GM12878 (cell line): ENCODE measurements around the gene RNLS. TPM values are rescaled to one million over a fixed set of nuclear protein-coding genes. Genes with fewer than 3 reads are reported as not detected.

ENCODE experiments used
- ATAC-seq: fragments of 200-7000 bp; cut with Tn5 transposase; 3 replicates; pipeline ENCODE4 v1.9.1; 2020; ENCODE audit warnings: mild to moderate bottlenecking, moderate library complexity
- BruUV-seq: library from RNA; stranded (reverse); fragments of 400-500 nt; replicated peaks from 2 replicates; lab custom pipeline; 2021; lab: Mats Ljungman, UMichigan
- CTCF ChIA-PET: fragments of 300-600 bp; sonication (Branson Sonifier 250); formaldehyde crosslinking; extraction: SDS; loops from one replicate; lab custom pipeline; 2021; ENCODE audit warnings: inconsistent platforms; lab: Yijun Ruan, JAX
- POLR2A ChIA-PET: fragments of 350-600 bp; formaldehyde crosslinking; extraction: SDS; loops from one replicate; lab custom pipeline; 2021; ENCODE audit warnings: inconsistent platforms; lab: Charles Lee
- RAD21 ChIA-PET: fragments of 300-600 bp; sonication (Branson Sonifier 250); formaldehyde crosslinking; loops from one replicate; lab custom pipeline; 2023; ENCODE audit warnings: antibody characterized with exemption; ENCODE audit not compliant: unreplicated experiment; lab: Charles Lee
- SMC1A ChIA-PET: fragments of 300-600 bp; sonication (Branson Sonifier 250); formaldehyde crosslinking; loops from one replicate; lab custom pipeline; 2023; ENCODE audit not compliant: unreplicated experiment, uncharacterized antibody; lab: Charles Lee
- DNase-seq: peaks from one replicate; pipeline ENCODE4 v3.0.0-alpha.2; 2011; ENCODE audit warnings: low read depth, low spot score
- FAIRE-seq: peaks from 3 replicates; lab custom pipeline; 2011; peaks lifted over from hg19 to GRCh38; lab: Jason Lieb, UNC
- H2AFZ ChIP-seq: 2 replicates; pipeline ENCODE4 v1.6.0; 2011; ENCODE audit warnings: low read depth, low read length, control low read depth; ENCODE audit not compliant: control insufficient read depth
- H3K27ac ChIP-seq: 2 replicates; pipeline ENCODE4 v1.5.1; 2011; ENCODE audit warnings: control low read depth; ENCODE audit not compliant: control insufficient read depth, insufficient read depth
- H3K27me3 ChIP-seq, 2 experiments: replicated peaks in 1 of 2; 2 replicates each; pipeline versions ENCODE4 v1.6.0 to v1.6.1; 2011; ENCODE audit warnings: low read length in 1 of 2; ENCODE audit not compliant: control insufficient read depth in 2 of 2, insufficient read depth in 2 of 2
- H3K36me3 ChIP-seq, 2 experiments: 2 replicates each; pipeline ENCODE4 v1.5.1; 2011; ENCODE audit warnings: low read length in 1 of 2; ENCODE audit not compliant: control insufficient read depth in 2 of 2, insufficient read depth in 2 of 2
- H3K4me1 ChIP-seq: 2 replicates; pipeline ENCODE4 v1.6.1; 2011; ENCODE audit warnings: mild to moderate bottlenecking, low read length, moderate library complexity, mixed read lengths; ENCODE audit not compliant: control insufficient read depth, insufficient read depth
- H3K4me2 ChIP-seq: 2 replicates; pipeline ENCODE4 v1.6.0; 2011; ENCODE audit warnings: control low read depth; ENCODE audit not compliant: control insufficient read depth, insufficient read depth
- H3K4me3 ChIP-seq: fragments of 200-600 bp; sonication (generic); 2 replicates; pipeline ENCODE4 v1.5.1; 2016
- H3K79me2 ChIP-seq: 2 replicates; pipeline ENCODE4 v1.6.0; 2011; ENCODE audit warnings: low read length; ENCODE audit not compliant: control insufficient read depth, insufficient read depth
- H3K9ac ChIP-seq: 2 replicates; pipeline ENCODE4 v1.8.0; 2011; ENCODE audit warnings: low read length, control low read depth, mixed read lengths; ENCODE audit not compliant: control insufficient read depth, insufficient read depth
- H3K9me3 ChIP-seq: replicated peaks from 3 replicates; pipeline ENCODE4 v1.5.1; 2011; ENCODE audit warnings: mild to moderate bottlenecking, low read length; ENCODE audit not compliant: control insufficient read depth, insufficient read depth
- H4K20me1 ChIP-seq: 2 replicates; pipeline ENCODE4 v1.6.0; 2011; ENCODE audit not compliant: control insufficient read depth, insufficient read depth
- BACH1 ChIP-seq: fragments of 450-650 bp; IDR thresholded peaks from 2 replicates; pipeline ENCODE4 v1.6.1; 2017; ENCODE audit warnings: mild to moderate bottlenecking, borderline replicate concordance
- BRCA1 ChIP-seq: IDR thresholded peaks from 2 replicates; pipeline ENCODE4 v1.6.1; 2011; ENCODE audit warnings: low read depth, low read length, improper control_type of control experiment
- GATAD2B ChIP-seq: fragments of 450-650 bp; conservative IDR thresholded peaks from 2 replicates; pipeline ENCODE4 v1.6.1; 2017; ENCODE audit warnings: low read depth, mild to moderate bottlenecking, moderate library complexity
- HDAC6 ChIP-seq: fragments of 200-600 bp; sonication (generic); IDR thresholded peaks from one replicate; pipeline ENCODE4 v1.8.0; 2017; ENCODE audit warnings: antibody characterized with exemption; ENCODE audit not compliant: unreplicated experiment
- IRF4 ChIP-seq: IDR thresholded peaks from 2 replicates; pipeline ENCODE4 v1.6.1; 2011; ENCODE audit warnings: low read depth, low read length
- NBN ChIP-seq: fragments of 450-650 bp; IDR thresholded peaks from 2 replicates; pipeline ENCODE4 v1.6.1; 2016
- POLR2A ChIP-seq: IDR thresholded peaks from 2 replicates; pipeline ENCODE4 v1.6.1; 2011; ENCODE audit warnings: low read depth, mild to moderate bottlenecking, low read length
- POLR2AphosphoS5 ChIP-seq: IDR thresholded peaks from 2 replicates; pipeline ENCODE4 v1.6.1; 2011; ENCODE audit warnings: mild to moderate bottlenecking, low read length, inconsistent platforms
- RAD51 ChIP-seq: fragments of 450-650 bp; IDR thresholded peaks from 2 replicates; pipeline ENCODE4 v1.6.1; 2016; ENCODE audit warnings: moderate library complexity, mild to moderate bottlenecking, inconsistent platforms
- RB1 ChIP-seq: fragments of 450-650 bp; formaldehyde crosslinking; IDR thresholded peaks from 2 replicates; pipeline ENCODE4 v1.6.1; 2017; ENCODE audit warnings: mild to moderate bottlenecking, borderline replicate concordance
- SP1 ChIP-seq: IDR thresholded peaks from one replicate; pipeline ENCODE4 v1.6.1; 2011; ENCODE audit warnings: low read depth, low read length
- YY1 ChIP-seq: IDR thresholded peaks from 2 replicates; pipeline ENCODE4 v1.6.1; 2011; ENCODE audit warnings: low read depth, mild to moderate bottlenecking, low read length
- ZBED1 ChIP-seq: IDR thresholded peaks from 2 replicates; pipeline ENCODE4 v1.6.1; 2016; ENCODE audit warnings: borderline replicate concordance
- ZNF217 ChIP-seq: fragments of 450-650 bp; IDR thresholded peaks from 2 replicates; pipeline ENCODE4 v1.6.1; 2017; ENCODE audit warnings: antibody characterized with exemption, mild to moderate bottlenecking
- ZNF24 ChIP-seq: fragments of 450-650 bp; IDR thresholded peaks from 2 replicates; pipeline ENCODE4 v1.6.1; 2017; ENCODE audit warnings: antibody characterized with exemption, mild to moderate bottlenecking
- ZZZ3 ChIP-seq: IDR thresholded peaks from 2 replicates; pipeline ENCODE4 v1.6.1; 2011; ENCODE audit warnings: low read depth; ENCODE audit not compliant: control insufficient read depth, insufficient read length
- WGBS: methylation state at CpG from one replicate; pipeline ENCODE4 v1.1.6; 2016; ENCODE audit warnings: low lambda C conversion rate; ENCODE audit not compliant: insufficient replicate concordance, insufficient coverage; ENCODE audit errors: missing lambda C conversion rate; 5-methylcytosine and 5-hydroxymethylcytosine counted together
- in situ Hi-C: fragments of 300-500 bp; cut with MboI; formaldehyde crosslinking; loops from 9 replicates; pipeline ENCODE4 v1.14.3; 2018; ENCODE audit warnings: mixed read lengths
- intact Hi-C: fragments of 100-400 bp; cut with micrococcal nuclease; formaldehyde crosslinking; loops from one replicate; pipeline ENCODE4 v1.14.2; 2022; ENCODE audit not compliant: unreplicated experiment
- polyA plus RNA-seq, 11 experiments: library from polyadenylated mRNA; depleted of rRNA in 4 of 11; unstranded in 6 of 11; stranded (reverse) in 5 of 11; fragments of >200 nt; fragmentation: Nextera tagmentation in 4 of 11; fragmentation: Illumina TruSeq in 1 of 11; extraction: Ambion mirVana in 4 of 11; extraction: Trizol in 1 of 11; gene quantifications; 1 replicate in 1 of 11; 2 replicates in 10 of 11; pipeline versions ENCODE4 v1.2.1 to v1.2.3, GENCODE V29; 2011 to 2016; ENCODE audit warnings: inconsistent platforms in 2 of 11, missing spikeins in 2 of 11, low read depth in 1 of 11
- total RNA-seq, 4 experiments: library from RNA; depleted of rRNA in 3 of 4; stranded (reverse); fragments of >200 nt in 3 of 4; fragmentation: Illumina TruSeq in 1 of 4; extraction: Trizol in 1 of 4; gene quantifications; 2 replicates each; pipeline versions ENCODE4 v1.2.1 to v1.2.3, GENCODE V29; 2013 to 2021
- TF ChIP-seq, protein P1 (sequence below): IDR thresholded peaks from 2 replicates; pipeline ENCODE4 v1.6.1; 2011; ENCODE audit warnings: low read depth, low read length, improper control_type of control experiment, borderline replicate concordance
- TF ChIP-seq, protein P2 (sequence below): IDR thresholded peaks from 2 replicates; pipeline ENCODE4 v1.6.1; 2012; ENCODE audit warnings: mild to moderate bottlenecking, low read depth, low read length

The RNLS gene
- total and polyA plus RNA-seq, 10 of the 15 experiments (the other 5 are each of a cell fraction or from before 2014, with no cell fraction given), result 3.4 to 6.7 (median 4.6) TPM

GRCh38 chr10:88616250-88616977, 33.3 kb upstream of the RNLS start:
- CTCF ChIA-PET, result interaction anchor here (0.7 kb wide), 1 partner anchor 9 kb away, joined by 3 read pairs; no protein-coding TSS in a partner anchor
- BruUV-seq, result no TSS peak

DNA sequence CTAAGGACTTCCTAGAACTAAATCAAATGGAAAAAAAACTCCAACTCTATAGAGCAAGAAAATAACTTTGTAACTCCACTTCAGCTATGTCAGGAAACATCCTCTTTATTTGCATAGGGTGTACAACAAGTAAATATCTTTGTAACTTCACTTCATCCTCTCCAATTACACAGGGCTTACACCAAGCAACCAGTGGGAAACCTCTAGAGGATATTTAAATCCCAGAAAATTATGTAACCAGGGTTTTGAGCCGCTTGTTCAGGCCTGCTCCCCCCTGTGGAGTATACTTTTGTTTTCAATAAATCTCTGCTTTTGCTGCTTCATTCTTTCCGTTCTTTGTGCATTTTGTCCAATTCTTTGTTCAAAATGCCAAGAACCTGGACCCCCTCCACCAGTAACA, 25.7 kb upstream of the RNLS start:
- Histone ChIP-seq H3K4me3 (no peak overlapping the region), H4K20me1 (no peaks in the 10 kb centered on the region), H3K4me1 (no peaks in the 10 kb centered on the region), H3K36me3 (no peaks in the 10 kb centered on the region), H3K27me3 (no peaks in the 10 kb centered on the region; a peak in 1 of 4 replicates), H3K4me2 (no peak overlapping the region), H3K79me2 (no peaks in the 10 kb centered on the region), H3K9me3 (no peaks in the 10 kb centered on the region; the same call in 2 of the 3 replicates), H3K27ac (no peak overlapping the region), H2AFZ (peak overlapping the region; percentile 57), H3K9ac (no peak overlapping the region)
- 81% methylated on average over 2 of the region's 2 CpGs for WGBS
- CTCF ChIA-PET, result interaction anchor here (0.8 to 1.5 kb wide), 3 partner anchors 8 to 156 kb away, joined by 3 read pairs; no protein-coding TSS in a partner anchor
- SMC1A ChIA-PET, result interaction anchor here (0.7 to 1.1 kb wide), 3 partner anchors 17 to 120 kb away, joined by 3 read pairs; no protein-coding TSS in a partner anchor
- FAIRE-seq (no peak), ATAC-seq (no peak), DNase-seq (no peak)
- intact Hi-C loops (no loop called here), in situ Hi-C loops (no loop called here)
- POLR2A ChIA-PET, result no interaction called here
- RAD21 ChIA-PET, result no interaction called here
- no TSS peak for BruUV-seq
- TF ChIP-seq YY1 (no peak), ZZZ3 (no peak), ZNF24 (no peak), SP1 (no peak), POLR2A (no peak), POLR2AphosphoS5 (no peak), BACH1 (no peak)
- TF ChIP-seq, protein P1, sequence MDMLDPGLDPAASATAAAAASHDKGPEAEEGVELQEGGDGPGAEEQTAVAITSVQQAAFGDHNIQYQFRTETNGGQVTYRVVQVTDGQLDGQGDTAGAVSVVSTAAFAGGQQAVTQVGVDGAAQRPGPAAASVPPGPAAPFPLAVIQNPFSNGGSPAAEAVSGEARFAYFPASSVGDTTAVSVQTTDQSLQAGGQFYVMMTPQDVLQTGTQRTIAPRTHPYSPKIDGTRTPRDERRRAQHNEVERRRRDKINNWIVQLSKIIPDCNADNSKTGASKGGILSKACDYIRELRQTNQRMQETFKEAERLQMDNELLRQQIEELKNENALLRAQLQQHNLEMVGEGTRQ, result no peak
- TF ChIP-seq, protein P2, sequence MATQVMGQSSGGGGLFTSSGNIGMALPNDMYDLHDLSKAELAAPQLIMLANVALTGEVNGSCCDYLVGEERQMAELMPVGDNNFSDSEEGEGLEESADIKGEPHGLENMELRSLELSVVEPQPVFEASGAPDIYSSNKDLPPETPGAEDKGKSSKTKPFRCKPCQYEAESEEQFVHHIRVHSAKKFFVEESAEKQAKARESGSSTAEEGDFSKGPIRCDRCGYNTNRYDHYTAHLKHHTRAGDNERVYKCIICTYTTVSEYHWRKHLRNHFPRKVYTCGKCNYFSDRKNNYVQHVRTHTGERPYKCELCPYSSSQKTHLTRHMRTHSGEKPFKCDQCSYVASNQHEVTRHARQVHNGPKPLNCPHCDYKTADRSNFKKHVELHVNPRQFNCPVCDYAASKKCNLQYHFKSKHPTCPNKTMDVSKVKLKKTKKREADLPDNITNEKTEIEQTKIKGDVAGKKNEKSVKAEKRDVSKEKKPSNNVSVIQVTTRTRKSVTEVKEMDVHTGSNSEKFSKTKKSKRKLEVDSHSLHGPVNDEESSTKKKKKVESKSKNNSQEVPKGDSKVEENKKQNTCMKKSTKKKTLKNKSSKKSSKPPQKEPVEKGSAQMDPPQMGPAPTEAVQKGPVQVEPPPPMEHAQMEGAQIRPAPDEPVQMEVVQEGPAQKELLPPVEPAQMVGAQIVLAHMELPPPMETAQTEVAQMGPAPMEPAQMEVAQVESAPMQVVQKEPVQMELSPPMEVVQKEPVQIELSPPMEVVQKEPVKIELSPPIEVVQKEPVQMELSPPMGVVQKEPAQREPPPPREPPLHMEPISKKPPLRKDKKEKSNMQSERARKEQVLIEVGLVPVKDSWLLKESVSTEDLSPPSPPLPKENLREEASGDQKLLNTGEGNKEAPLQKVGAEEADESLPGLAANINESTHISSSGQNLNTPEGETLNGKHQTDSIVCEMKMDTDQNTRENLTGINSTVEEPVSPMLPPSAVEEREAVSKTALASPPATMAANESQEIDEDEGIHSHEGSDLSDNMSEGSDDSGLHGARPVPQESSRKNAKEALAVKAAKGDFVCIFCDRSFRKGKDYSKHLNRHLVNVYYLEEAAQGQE, result no peak

More at GRCh38 chr10:88616250-88616977, 33.3 kb upstream of the RNLS start:
- H3K36me3 ChIP-seq, result no peaks in the 10 kb centered on the region
- no peaks in the 10 kb centered on the region; the same call in 2 of the 3 replicates for H3K9me3 ChIP-seq
- TF ChIP-seq IRF4 (no peak), RAD51 (no peak), NBN (no peak), GATAD2B (no peak), RB1 (no peak), ZNF217 (no peak), BRCA1 (no peak), HDAC6 (no peak), ZBED1 (no peak)
- intact Hi-C loops, result no loop called here
- no peaks in the 10 kb centered on the region for H3K79me2 ChIP-seq
- H3K4me1 ChIP-seq, result no peaks in the 10 kb centered on the region
- ChIA-PET POLR2A (no interaction called here), SMC1A (no interaction called here), RAD21 (interaction anchor here (0.6 kb wide), 1 partner anchor 229 kb away, joined by 5 read pairs; no protein-coding TSS in a partner anchor)
- H3K9ac ChIP-seq, result no peak overlapping the region
- no peak overlapping the region for H3K4me3 ChIP-seq
- ATAC-seq (no peak), FAIRE-seq (no peak), DNase-seq (no peak)
- no peak overlapping the region for H3K4me2 ChIP-seq
- H3K27ac ChIP-seq, result no peak overlapping the region
- no peaks in the 10 kb centered on the region for H3K27me3 ChIP-seq
- no peaks in the 10 kb centered on the region for H4K20me1 ChIP-seq
- 85% methylated on average over 18 of the region's 18 CpGs for WGBS
- H2AFZ ChIP-seq, result 0 out of 2 replicates have a peak overlapping the region, but pooled peaks have one; percentile 23
- in situ Hi-C loops, result no loop called here
